NK-92 (cell line): ENCODE data around the gene ZBTB3.
"Not testable (repeated sequence)": the region's sequence is repeated elsewhere in the genome, so short reads cannot be mapped to it uniquely, and the experiment has no call there.

Experiments
- DNase-seq: peaks from one replicate; lab custom pipeline; 2025; ENCODE audit not compliant: unreplicated experiment; lab: John Stamatoyannopoulos, UW

The ZBTB3 gene

DNA sequence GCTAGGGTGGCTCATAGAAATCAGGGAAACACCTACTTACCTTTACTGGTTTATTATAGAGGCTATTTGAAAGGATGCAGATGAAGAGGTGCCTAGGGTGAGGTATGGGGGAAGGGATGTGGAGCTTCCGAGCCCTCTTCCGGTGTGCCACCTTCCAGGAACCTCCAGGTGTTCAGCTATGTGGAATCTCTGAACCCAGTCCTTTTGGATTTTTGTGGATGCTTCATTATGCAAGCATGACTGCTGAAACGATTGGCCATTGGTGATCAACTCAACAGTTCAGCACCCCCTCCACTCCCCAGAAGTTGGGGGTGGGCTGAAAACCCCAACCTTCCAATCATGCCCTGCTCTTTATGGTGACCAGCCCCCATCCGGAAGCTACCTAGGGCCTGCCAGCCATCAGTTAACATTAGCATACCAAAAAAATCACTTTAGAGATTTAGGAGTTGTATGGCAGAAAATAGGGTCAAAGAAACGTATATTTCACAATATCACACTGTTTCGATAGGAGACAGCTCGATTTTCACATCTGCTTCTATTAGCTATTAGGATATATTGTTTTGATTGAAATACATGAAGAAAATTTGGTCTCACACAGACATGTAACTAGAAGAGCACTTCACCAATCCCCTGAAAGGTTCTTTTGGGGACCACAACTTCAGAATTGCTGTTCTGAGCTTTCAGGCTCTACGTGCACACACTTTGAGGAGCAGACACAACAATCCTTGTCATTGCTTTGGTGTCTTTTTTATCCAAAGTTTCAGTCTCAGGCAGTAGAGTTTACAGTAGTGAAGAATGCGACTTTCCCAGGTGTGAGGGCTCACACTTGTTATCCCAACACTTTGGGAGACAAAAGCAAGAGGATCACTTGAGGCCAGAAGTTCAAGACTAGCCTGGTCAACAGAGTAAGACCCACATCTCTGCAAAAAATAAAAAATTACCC, 4.2 kb upstream of the ZBTB3 start:
- no peak for DNase-seq

DNA sequence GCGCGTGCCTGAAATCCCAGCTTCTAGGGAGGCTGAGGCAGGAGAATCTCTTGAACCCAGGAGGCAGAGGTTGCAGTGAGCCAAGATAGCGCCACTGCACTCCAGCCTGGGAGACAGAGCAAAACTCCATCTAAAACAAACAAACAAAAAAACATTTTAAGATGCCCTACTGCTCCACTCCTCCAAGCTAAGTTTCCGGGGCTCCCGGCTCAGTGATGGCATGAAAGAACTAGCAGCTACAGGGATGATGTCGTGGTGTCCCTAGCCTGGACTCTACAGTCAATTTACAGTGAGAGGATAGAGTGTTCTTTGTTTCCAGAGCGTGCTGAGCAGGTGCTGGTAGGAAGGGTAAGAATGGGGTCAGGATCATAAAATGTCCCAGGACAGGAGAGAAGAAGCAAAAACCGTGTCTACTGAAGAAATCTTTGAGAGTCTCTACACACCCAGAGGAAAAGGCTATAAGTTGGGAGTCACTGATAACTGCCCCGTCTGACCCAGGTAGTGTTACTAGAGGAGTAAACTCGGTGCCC, 1.2 kb upstream of the ZBTB3 start:
- no peak for DNase-seq

DNA sequence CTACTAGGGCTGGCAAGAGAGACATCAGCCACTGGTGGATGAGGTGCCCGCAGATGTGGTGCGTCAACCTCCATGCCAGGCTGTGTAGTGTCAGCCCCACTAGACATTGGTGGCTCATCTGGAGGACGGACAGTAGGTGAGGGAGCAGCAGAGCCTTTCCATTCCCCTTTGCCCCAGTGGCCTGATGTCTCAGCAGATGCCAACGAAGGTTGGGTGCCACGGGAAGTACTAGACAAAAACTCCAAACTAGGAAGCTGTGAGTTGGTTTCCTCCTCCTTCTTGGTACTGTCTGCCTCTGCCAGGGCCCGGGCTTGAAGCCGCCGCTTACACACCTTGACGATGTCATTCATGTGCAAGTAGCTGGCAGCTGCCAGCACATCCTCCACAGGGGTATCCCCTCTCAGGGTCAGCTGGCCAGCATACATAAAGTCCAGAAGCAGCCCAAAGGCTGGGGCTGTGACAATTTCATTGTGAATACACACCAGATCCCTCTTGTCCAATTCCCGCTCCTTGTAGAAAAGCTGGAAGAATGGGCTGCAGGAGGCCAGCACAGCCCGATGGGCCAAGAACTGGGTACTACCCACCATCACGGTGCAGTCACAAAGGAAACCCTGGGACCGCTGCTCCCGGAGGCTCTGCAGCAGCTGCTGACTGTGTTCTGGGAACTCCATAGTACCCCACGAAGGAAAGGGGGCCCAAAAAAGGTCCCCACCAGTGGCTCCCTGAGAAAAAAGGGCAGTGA, 795 bp downstream of the ZBTB3 start:
- no peak for DNase-seq

DNA sequence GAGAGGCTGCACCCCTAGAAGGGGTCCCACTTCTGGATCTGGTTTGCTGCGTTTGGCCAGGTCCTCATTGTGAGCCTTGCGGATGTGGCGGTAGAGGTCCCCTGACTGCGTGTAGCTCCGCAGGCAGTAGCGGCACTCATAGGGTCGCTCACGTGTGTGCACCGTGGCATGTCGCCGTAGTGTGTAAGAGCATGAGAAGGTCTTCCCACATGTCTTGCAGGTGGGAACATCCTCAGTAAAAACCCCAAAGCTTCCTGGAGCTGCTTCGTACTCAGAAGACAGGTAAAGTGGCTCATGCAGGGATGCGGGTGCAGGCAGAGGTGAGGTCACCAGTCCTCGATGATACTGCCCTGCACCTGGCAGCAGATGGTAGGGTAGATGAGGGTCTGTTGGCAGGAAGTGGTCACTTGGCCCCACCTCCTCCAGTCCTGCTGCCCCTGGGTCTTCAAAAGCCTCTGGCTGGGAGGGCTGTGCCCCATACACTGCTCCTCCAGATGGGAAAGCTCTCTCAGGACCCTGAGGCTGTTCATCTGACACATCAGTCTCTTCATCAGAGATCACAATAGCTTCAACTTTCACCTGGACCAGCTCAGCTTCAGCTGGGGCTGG, 1.7 kb downstream of the ZBTB3 start:
- DNase-seq = no peak

DNA sequence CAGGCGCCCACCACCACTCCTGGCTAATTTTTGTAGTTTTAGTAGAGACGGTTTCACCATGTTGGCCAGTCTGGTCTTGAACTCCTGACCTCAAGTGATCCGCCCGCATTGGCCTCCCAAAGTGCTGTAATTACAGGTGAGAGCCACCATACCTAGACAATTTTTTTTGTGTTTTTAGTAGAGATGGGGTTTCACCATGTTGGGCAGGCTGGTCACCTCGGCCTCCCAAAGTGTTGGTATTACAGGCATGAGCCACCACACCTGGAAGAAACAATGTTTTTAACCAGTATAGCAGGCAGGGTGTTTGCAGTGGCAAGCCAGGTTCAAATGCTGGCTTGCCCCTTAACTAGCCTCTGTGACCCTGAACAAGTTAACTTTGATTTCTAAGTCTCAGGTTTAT, 4.0 kb downstream of the ZBTB3 start:
- DNase-seq = not testable (repeated sequence)

DNA sequence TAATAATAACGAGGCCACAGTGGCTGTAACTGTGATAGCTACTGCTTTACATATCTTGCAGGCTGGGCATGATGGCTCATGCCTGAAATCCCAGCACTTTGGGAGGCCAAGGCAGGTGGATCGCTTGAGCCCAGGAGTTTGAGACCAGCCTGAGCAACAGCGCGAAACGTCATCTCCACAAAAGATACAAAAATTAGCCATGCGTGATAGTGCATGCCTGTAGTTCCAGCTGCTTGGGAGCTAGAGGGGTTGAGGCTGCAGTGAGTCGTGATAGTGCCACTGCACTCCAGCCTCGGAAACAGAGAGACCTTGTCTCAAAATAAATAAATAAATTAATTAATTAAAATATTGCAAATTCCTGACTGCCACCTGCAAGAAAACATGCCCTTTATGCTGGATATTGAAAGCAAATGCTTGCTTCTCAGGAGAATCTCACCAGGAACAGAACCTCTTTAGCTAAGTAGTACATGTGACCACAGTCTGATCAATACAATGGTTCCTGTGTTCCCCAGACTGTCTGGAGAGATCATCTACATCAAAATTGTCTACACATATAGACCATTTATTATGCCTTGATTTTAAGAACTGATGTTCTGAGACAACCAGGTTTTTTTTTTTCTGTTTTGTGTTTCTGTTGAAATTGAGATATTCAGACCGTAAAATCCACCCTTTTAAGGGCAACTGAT, 6.3 kb downstream of the ZBTB3 start:
- no peak for DNase-seq

DNA sequence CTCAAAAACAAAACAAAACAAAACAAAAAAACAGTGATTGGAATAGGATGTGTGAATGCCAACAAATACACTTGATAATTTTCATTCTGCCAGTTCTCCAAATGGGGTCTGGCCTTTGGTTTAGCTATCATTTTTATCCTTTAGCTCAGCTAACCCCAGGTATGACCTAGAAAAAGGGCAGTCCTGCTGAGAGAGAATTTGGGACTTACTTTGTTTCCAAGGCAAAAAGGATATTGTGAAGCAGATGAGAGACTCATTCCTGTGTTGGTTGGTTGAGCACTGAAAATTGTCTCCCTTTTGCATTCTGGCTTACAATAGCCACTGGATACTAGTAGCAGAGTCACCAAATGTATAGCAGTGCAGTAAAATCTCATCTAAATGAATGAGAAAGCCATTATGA, 16.8 kb downstream of the ZBTB3 start:
- DNase-seq = no peak

DNA sequence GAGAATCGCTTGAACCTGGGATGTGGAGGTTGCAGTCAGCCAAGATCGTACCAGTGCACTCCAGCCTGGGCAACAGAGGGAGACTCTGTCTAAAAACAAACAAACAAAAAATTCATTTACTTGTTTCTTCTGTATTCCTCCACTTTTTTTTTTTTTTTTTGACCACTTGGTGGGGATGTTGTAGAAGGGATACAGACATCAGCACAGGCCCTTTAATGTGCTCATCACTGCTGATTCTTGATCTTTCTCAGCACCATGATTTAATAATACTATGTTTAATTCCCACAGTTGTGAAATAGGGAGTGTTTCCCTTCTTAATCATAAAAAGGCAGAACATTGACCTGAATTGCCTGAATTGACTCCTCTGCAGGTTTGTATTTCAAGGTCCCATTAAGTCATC, 21.1 kb downstream of the ZBTB3 start:
- no peak for DNase-seq

DNA sequence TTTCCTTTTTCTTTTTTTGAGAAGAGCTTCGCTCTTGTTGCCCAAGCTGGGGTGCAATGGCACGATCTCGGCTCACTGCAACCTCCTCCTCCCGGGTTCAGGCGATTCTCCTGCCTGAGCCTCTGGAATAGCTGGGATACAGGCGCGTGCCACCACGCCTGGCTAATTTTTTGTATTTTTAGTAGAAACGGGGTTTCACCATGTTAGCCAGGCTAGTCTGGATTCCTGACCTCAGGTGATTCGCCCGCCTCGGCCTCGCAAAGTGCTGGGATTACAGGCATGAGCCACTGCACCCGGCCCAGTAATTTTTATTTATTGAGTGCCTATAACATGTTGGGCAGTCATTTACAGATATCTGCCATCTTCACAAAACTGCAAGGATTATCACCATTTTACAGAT, 23.9 kb downstream of the ZBTB3 start:
- DNase-seq = not testable (repeated sequence)

DNA sequence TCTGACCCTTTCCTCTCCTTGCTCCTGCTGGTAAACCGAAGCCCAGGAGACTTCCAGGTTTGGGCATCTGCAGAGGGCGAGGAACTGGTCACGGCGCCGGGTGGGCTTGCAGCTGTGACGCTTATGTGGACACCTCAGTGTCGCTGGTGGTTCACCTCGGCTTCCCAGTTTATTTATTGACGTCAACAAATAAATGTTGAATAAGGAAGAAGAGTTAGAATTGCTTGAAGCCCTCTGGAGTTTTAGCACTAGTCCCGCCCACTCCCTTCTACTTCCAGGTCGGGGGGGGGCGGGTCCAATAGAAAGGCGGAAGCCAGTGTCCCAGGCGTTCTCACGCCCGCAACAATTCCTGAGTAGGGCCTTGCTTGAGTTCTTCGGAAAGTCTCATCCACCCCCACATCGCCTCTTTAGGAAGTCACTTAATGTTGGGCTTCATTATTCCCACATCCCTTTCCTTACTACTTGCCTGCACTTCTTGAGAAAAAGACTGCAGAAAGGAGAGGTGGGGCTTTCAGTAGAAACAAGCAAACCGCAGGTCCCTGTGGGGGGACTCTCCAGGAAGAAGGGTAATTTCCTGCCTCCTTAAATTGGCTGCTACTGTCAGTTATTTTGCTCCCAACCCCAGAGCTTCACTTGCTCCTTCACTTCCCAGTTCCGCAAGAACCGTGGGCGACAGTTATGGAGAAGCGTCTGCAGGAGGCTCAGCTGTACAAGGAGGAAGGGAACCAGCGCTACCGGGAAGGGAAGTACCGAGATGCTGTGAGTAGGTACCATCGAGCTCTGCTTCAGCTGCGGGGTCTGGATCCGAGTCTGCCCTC, 25.6 kb downstream of the ZBTB3 start, which contains the start of gene TTC9C:
TSS of gene TTC9C (plus strand) at position 316 of the 818 bp plus-strand sequence. CDS start at position 679, 363 bp downstream.
- peak; percentile 28 for DNase-seq

DNA sequence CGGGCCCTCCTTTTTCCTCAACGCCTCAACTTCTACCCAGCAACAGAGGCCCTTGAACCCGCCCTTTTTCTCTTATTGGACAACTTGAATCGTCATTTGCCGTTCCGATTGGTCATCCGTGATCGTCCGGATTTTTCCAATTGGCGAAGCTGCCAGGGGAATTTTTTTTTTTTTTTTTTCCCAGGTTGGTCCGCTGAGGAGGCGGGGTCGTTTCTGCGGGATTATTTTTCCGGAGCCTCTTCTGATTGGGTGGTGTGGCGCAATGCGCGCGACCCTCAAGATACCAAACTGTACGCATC, 26.1 kb downstream of the ZBTB3 start:
- DNase-seq = peak; percentile 16

DNA sequence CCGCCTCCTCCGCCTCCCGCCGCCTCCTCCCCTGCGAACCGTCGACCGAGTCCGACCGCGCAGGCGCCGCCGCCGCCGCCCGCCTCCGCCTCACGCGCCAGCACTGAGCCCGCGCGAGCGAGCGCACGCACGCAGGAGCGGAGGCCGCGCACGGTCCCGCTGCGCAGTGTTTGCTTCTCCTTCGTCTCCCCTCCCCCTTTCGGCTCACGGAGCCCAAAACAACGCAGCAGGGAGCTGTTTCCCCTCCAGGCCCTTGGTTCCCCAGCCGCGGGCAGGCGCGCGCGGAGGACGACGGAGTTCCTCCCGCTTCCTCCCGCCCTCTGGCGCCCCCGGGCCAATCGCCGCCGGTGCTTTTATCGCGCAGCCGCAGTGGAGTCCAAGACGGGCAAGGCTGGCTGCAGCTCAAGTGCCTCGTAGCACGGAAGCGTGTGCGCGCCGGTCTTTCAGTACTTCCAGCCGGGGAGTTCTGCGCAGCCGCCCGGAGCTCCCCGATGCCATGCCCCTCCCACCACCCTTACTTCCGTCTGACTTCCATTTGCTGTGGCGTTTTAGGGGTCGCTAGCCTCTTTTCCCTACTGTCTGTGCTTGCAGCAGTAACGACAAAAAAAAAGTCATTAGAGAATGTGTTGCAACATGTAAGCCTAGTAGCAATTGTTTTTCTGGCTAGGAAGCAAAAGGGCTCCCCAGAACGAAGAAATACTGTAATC, 26.6 kb downstream of the ZBTB3 start, which contains the start of gene HNRNPUL2:
TSS of gene HNRNPUL2 (minus strand) at position 293 of the 707 bp plus-strand sequence. CDS start 301 bp downstream, outside the sequence.
- peak; percentile 88 for DNase-seq

DNA sequence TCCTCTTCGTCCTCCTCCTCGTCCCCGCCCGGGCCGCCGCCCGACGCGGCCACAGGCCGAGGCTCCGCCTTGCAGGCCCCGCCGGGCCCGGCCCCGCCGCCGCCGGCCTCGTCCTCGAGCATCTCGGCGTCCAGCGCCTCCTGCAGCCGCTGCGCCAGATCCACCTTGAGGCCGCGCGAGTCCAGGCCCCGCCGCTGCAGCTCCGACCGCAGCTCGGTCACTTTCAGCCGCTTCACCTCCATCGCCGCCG, 27.1 kb downstream of the ZBTB3 start:
- no peak for DNase-seq

DNA sequence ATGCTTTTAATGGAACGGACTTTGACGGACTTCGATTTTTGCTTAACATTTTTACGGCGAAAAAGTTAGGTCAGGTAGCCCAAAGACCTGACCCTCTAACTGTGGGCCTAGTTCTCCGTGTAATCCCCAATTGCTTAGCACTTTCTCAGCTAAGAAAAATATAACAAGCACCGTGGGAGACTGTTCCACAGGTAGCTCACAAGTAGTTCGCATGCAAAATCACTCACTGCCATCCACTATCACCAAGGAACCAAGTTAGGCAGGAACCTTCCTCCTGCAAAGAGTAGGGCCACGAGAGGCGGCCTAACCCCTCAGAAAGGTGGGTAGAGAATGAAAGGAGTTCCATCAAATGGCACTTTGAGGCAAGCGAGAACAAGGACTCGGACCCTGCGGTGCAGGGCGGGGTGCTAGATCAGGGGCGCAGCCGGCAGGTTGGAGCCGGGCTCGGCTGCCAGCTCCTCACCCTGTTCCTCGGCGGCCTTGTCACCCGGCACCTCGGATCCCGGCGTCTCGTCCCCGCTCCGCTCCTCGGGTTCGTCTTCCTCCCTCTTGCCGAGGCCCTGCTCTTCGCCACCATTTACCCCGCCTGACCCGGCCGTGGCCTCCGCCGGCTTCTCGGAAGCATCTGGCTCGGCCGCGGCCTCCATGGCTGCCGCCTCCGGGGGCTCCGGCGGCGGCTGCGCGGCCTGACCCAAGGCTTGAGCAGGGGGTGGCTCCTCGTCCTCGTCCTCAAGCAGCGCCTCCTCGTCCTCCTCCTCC, 27.6 kb downstream of the ZBTB3 start:
- DNase-seq = no peak

DNA sequence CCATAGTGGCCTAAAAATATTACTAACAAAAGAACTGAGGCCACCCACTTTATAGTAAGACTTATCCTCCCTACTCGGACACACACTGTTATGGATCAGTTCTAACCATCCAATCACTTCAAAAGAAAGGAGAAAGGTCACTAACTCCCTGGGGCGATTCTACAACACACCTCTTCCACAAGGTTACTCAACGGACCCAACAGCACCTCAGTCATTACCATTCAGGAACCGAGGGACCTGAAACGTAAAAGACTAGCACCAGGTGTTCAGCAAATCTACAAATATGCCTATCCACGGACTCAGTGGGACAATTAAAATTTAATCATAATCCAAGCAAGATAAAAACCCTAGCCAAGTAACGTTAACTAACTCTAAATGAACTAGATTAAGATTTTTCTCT, 28.3 kb downstream of the ZBTB3 start:
- no peak for DNase-seq

DNA sequence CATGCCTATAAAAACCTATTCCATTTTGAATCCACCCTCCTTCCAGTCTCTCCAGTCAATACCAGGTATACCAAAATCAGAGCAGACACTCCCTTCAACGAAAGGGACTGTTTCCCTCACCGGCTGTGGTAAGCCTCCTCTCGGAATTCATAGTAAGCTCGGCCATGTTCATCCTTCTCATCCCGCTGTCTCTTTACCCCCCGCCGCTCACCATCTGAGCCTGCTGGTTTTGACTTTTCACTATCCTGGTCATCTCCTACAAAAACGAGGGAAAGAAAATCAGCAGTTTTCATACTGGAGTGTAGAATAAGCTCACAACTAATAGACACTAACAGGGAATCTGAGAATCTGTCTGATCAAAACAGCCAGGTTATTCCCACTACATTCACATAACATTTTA, 29.8 kb downstream of the ZBTB3 start:
- no peak for DNase-seq

DNA sequence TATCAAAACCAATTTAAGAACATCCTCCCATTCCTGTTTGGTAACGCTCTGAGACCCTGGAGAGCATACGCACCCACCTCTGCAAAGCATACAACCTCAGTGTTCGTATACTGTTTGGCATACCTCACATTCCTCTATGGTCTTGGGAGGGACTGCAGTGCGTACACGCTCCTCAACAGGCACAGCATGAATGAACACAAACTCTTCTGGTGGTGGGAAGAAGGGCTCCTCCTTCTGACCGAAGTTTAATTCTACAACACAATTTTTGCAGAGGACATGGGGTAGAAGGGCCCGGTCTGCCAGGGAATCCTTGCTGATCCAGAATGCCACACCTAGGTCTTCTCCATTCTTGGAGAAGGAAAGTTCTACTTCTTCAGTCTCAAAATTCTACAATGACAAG, 32.0 kb downstream of the ZBTB3 start:
- no peak for DNase-seq

DNA sequence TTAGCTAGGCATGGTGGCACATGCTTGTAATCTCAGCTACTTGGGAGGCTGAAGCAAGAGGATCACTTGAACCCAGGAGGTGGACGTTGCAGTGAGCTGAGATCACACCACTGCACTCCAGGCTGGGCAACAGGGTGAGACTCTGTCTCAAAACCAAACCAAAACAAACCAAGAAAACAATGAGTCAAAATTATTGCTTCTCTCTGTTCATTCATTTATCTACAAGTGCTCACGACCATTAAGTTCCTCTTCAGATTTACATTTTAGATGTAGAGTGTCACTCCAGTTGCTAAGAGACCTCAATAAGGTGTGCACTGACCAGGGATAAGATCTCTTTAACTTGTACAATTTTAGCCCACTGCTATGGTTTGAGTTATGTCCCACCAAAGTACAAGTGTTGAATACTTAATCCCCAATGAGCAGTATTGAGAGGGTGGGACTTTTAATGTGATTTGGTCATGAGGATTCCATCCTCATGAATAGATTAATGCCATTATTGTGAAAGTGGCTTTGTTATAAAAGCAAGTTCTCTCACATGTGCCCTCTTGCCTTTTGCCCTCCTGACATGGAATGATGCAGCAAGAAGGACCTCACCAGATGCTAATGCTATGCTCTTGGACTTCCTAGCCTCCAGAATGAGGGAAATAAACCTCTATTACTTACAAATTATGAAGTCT, 34.5 kb downstream of the ZBTB3 start:
- no peak for DNase-seq
